Measurements from ENCODE around the gene ECM2. TPM values are rescaled to one million over a fixed set of nuclear protein-coding genes. Genes with fewer than 3 reads are reported as not detected.

The ECM2 gene
- total and polyA plus RNA-seq, 2 of the 13 experiments (the other 11 are each of a cell fraction or from before 2014, with no cell fraction given), result 0.37 TPM; not detected in 1

- Histone ChIP-seq H2AFZ (ENCODE audit: low read length) (no peak overlapping the region), H3K4me1 (ENCODE audit: insufficient read depth, low read length) (no peaks in the 10 kb centered on the region), H3K9me3 (ENCODE audit: low read length) (no peaks in the 10 kb centered on the region), H3K79me2 (ENCODE audit: insufficient read depth, low read length) (no peaks in the 10 kb centered on the region), H3K36me3 (replicated peaks in 1 of 2; ENCODE audit: control insufficient read depth in 1 of 2, insufficient read depth in 2 of 2, low read length in 2 of 2) (no peaks in the 10 kb centered on the region), H4K20me1 (ENCODE audit: insufficient read depth, low read length) (no peaks in the 10 kb centered on the region), H3K9ac (ENCODE audit: insufficient read depth, low read depth, low read length) (no peak overlapping the region), H3K4me2 (ENCODE audit: low read depth, low read length) (no peak overlapping the region), H3K27me3 (ENCODE audit: control insufficient read depth in 1 of 2, insufficient read depth in 2 of 2, low read length in 2 of 2) (no peaks in the 10 kb centered on the region), H3K27ac (ENCODE audit: extremely low read length, insufficient read depth, low read length) (no peak overlapping the region), H3K4me3 (replicated peaks in 1 of 3; ENCODE audit: insufficient read depth in 1 of 3, low read depth in 2 of 3, low read length in 3 of 3) (no peak overlapping the region)
- ATAC-seq (no peak), FAIRE-seq (no peak), DNase-seq (ENCODE audit: low spot score) (no peak)
- no TSS peak for BruUV-seq (replicated peaks)
- in situ Hi-C loops (cut with HindIII; ENCODE audit: extremely low pct_ligation_motif_present, low pct_unique_long_range_greater_than_20kb), result no loop called here
- intact Hi-C loops (cut with micrococcal nuclease; ENCODE audit: unreplicated experiment), result no loop called here
- WGBS (ENCODE audit: low lambda C conversion rate), result 46% methylated on average over 3 of the region's 3 CpGs
- ChIA-PET CTCF (ENCODE audit: low intra/inter-chr PET ratio, low total read pairs) (no interaction called here), POLR2A (no interaction called here)
- TF ChIP-seq TCF7 (IDR thresholded peaks at IDR 0.05; ENCODE audit: low read depth) (no peak), SALL2 (CRISPR knock-in tag; IDR thresholded peaks at IDR 0.05) (no peak), DMTF1 (CRISPR knock-in tag; IDR thresholded peaks at IDR 0.05) (no peak), SIN3B (IDR thresholded peaks at IDR 0.05; ENCODE audit: low read length) (no peak), NR0B2 (CRISPR knock-in tag; IDR thresholded peaks at IDR 0.05) (no peak), HIVEP1 (CRISPR knock-in tag; IDR thresholded peaks at IDR 0.05) (no peak), PBX2 (CRISPR knock-in tag; IDR thresholded peaks at IDR 0.05) (no peak), PAXIP1 (CRISPR knock-in tag; conservative IDR thresholded peaks at IDR 0.05) (no peak), LCORL (IDR thresholded peaks at IDR 0.05) (no peak), LCORL (CRISPR knock-in tag; IDR thresholded peaks at IDR 0.05) (no peak), ZSCAN21 (CRISPR knock-in tag; IDR thresholded peaks at IDR 0.05; ENCODE audit: borderline replicate concordance) (no peak), TRIM22 (IDR thresholded peaks at IDR 0.05) (no peak), THRA (CRISPR knock-in tag; IDR thresholded peaks at IDR 0.05; ENCODE audit: borderline replicate concordance) (no peak), MYC (CRISPR knock-in tag; IDR thresholded peaks at IDR 0.05; ENCODE audit: borderline replicate concordance) (no peak), MAF1 (CRISPR knock-in tag; IDR thresholded peaks at IDR 0.05; ENCODE audit: borderline replicate concordance) (no peak)
Observed at GRCh38 chr9:92512622-92513021, 23.2 kb downstream of the ECM2 start.

Measured in HepG2 (cell line).